ENCODE results near the gene PPP1R12C.
A peak's percentile ranks its signal among the peaks of the same experiment; 100 is the strongest.

The PPP1R12C gene

DNA sequence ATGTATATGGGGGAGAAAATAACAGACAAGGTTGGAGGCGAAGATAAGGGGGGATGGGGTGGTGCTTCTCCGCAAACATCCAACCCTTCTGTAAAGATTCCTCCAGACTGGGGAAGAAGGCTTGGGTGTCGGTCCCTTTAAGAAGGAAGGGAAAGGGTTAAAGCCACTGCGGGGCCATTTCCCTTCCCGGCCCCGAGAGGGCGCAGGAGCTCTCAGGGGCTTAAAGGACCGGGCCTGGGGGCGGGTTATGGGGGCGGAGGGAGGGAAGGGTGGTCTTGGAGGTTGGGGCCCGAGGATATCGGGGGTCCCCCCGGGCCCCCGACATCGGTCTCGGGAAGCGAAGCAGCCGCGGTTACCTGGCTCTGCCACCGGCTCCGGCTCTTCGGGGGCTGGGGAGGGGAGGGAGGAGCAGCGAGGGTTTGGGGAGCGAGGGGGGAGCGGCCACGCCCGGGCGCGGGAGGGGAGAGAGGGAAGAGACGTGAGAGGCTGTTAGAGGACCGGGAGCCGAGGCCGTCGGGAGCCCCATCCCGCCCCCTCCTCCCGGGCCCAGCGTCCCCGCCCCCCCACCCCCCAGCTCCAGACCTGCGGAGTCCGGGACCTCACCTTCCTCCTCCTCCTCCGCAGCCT lies 28.8 kb upstream of the PPP1R12C start:
- TF ChIP-seq, protein P1, sequence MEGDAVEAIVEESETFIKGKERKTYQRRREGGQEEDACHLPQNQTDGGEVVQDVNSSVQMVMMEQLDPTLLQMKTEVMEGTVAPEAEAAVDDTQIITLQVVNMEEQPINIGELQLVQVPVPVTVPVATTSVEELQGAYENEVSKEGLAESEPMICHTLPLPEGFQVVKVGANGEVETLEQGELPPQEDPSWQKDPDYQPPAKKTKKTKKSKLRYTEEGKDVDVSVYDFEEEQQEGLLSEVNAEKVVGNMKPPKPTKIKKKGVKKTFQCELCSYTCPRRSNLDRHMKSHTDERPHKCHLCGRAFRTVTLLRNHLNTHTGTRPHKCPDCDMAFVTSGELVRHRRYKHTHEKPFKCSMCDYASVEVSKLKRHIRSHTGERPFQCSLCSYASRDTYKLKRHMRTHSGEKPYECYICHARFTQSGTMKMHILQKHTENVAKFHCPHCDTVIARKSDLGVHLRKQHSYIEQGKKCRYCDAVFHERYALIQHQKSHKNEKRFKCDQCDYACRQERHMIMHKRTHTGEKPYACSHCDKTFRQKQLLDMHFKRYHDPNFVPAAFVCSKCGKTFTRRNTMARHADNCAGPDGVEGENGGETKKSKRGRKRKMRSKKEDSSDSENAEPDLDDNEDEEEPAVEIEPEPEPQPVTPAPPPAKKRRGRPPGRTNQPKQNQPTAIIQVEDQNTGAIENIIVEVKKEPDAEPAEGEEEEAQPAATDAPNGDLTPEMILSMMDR (IDR thresholded peaks at IDR 0.05; ENCODE audit: low read depth, low read length), result peak; percentile 49
- TF ChIP-seq, protein P2, sequence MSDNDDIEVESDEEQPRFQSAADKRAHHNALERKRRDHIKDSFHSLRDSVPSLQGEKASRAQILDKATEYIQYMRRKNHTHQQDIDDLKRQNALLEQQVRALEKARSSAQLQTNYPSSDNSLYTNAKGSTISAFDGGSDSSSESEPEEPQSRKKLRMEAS (IDR thresholded peaks at IDR 0.05; ENCODE audit: low read depth, low read length), result no peak
- DNase-seq (ENCODE audit: low read depth), result peak; percentile 43
- no peak overlapping the region for H3K4me3 ChIP-seq (ENCODE audit: low read depth, low read length)

DNA sequence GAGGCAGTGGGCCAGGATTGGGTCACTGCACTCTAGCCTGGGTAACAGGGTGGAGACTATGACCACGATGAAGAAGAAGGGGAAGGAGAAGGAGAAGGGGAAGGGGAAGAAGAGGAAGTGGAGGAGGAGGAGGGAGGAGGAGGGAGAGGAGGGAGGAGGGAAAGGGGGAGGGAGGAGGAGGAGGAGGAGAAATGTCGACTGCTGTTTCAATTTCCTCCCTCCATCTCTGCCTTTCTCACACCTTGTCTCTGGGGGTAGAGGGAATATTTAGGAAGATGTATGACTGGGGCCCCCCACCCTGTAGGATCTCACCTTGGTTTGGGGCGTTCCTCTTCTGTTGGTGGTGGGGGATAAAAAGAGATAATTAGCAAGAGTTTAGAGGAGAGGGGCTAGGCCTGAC lies 27.8 kb upstream of the PPP1R12C start:
- no peak for TF ChIP-seq MYC (IDR thresholded peaks at IDR 0.05; ENCODE audit: low read depth, low read length)
- TF ChIP-seq, protein P1 (IDR thresholded peaks at IDR 0.05; ENCODE audit: low read depth, low read length), result no peak
- peak; percentile 36 for DNase-seq (ENCODE audit: low read depth)
- no peak overlapping the region for H3K4me3 ChIP-seq (ENCODE audit: low read depth, low read length)

DNA sequence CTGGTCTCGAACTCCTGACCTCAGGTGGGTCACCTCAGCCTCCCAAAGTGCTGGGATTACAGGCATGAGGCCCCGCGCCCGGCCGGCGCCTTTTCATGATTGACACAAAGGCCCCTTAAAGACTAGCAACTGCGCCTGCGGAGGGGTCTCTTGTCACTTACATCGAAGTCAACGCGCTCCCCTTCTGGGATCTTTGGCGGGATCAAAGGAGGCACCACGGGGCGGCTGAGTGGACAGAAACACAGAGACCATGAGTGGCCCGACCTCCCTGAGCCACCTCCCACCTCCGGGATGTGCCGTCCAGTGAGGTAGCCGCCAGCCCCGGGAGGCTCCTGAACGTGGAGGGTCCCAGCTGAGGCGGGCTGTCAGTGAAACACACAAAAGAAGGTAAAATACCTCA lies 24.3 kb upstream of the PPP1R12C start:
- TF ChIP-seq MYC (IDR thresholded peaks at IDR 0.05; ENCODE audit: low read depth, low read length) (no peak), POLR2A (IDR thresholded peaks at IDR 0.05; ENCODE audit: extremely low read depth, insufficient read length) (no peak)
- TF ChIP-seq, protein P2 (IDR thresholded peaks at IDR 0.05; ENCODE audit: low read depth, low read length), result no peak
- TF ChIP-seq, protein P1 (IDR thresholded peaks at IDR 0.05; ENCODE audit: low read depth, low read length), result no peak
- DNase-seq (ENCODE audit: low read depth), result no peak
- no peak overlapping the region for H3K4me3 ChIP-seq (ENCODE audit: low read depth, low read length)

DNA sequence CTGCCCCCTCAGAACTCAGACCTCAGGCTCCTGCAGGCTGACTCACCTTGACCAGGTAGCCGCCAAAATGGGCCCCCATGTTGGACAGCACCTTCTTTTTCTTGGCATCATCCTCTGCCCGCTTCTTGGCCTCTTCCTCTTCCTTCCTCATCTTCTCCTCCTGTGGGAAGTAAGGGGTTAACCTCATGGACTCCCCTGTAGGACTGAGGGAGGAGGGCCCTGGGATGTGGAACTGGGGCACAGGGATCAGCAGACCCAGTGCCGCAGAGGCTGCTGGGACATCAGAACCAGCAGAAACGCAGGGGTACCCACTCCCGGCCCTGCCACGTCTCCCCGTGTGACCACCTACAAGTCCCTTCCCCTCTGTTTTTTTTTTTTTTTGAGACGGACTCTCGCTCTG lies 20.5 kb upstream of the PPP1R12C start:
- no peak for DNase-seq (ENCODE audit: low read depth)
- no peak for TF ChIP-seq POLR2A (IDR thresholded peaks at IDR 0.05; ENCODE audit: extremely low read depth, insufficient read length)
- TF ChIP-seq, protein P2 (IDR thresholded peaks at IDR 0.05; ENCODE audit: low read depth, low read length), result no peak
- no peak for TF ChIP-seq MYC (IDR thresholded peaks at IDR 0.05; ENCODE audit: low read depth, low read length)
- TF ChIP-seq, protein P1 (IDR thresholded peaks at IDR 0.05; ENCODE audit: low read depth, low read length), result no peak
- no peak overlapping the region for H3K4me3 ChIP-seq (ENCODE audit: low read depth, low read length)

DNA sequence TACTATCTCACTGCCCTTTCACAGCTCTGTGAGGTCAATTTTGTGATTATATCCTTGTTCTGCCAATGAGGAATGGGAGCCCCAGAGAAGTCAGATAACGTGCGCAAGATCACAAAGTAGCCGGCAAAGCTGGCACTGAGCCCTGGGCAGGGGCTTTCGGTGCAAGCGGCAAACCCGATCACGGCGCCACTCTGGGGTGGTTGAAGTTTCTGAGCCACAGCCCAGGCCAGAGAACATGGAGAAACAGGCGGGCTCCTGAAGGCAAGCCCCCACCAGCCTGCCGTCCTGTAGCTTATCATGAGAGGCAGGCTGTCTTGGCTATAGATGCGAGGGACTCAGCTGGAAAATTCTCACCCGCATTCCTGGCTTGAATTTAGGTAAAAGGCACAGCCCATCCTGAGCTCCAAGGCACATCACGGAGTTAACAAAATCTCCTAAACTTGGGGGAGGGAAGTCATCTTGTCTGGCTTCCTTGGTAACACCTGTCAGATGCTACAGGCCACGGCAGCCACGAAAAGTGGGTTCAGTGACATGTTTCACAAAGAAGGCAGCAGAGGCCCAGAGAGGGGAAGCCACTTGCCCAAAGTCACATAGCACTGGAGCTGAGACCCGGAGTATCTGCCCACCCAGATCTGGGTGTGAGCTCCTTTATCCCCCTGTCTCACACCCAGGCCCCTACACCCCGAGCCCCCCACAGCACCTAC lies 19.1 kb upstream of the PPP1R12C start:
- no peak overlapping the region for H3K4me3 ChIP-seq (ENCODE audit: low read depth, low read length)
- DNase-seq (ENCODE audit: low read depth), result no peak

More for the DNA sequence above, 19.1 kb upstream of the PPP1R12C start:
- TF ChIP-seq, protein P1 (IDR thresholded peaks at IDR 0.05; ENCODE audit: low read depth, low read length), result no peak
- no peak for TF ChIP-seq POLR2A (IDR thresholded peaks at IDR 0.05; ENCODE audit: extremely low read depth, insufficient read length)
- TF ChIP-seq MYC (IDR thresholded peaks at IDR 0.05; ENCODE audit: low read depth, low read length), result no peak
- TF ChIP-seq, protein P2 (IDR thresholded peaks at IDR 0.05; ENCODE audit: low read depth, low read length), result no peak

Data from NB4 (cell line).